H9 (cell line): ENCODE results near the gene CSTPP1. TPM values are rescaled to one million over a fixed set of nuclear protein-coding genes. Genes with fewer than 3 reads are reported as not detected.

Source experiments
- DNase-seq: peaks from one replicate; pipeline ENCODE4 v3.0.0-alpha.2; 2017
- H2AFZ ChIP-seq: one replicate; pipeline ENCODE4 v1.6.1; 2013; ENCODE audit warnings: mild to moderate bottlenecking, low read length, control low read depth, moderate library complexity
- H2AK5ac ChIP-seq: 2 replicates; pipeline ENCODE4 v1.6.1; 2013; ENCODE audit warnings: low read length, control low read depth, mixed read lengths; ENCODE audit not compliant: insufficient read length
- H2BK120ac ChIP-seq: one replicate; pipeline ENCODE4 v1.6.1; 2013; ENCODE audit warnings: low read depth, mild to moderate bottlenecking, low read length, control low read depth, inconsistent platforms; ENCODE audit not compliant: poor library complexity, severe bottlenecking
- H2BK12ac ChIP-seq: 2 replicates; pipeline ENCODE4 v1.6.1; 2013; ENCODE audit warnings: low read length, control low read depth, mixed read lengths, low read depth; ENCODE audit not compliant: insufficient read length
- H2BK15ac ChIP-seq: 2 replicates; pipeline ENCODE4 v1.6.1; 2013; ENCODE audit warnings: low read depth, low read length, control low read depth
- H2BK20ac ChIP-seq: one replicate; pipeline ENCODE4 v1.6.1; 2013; ENCODE audit warnings: low read depth, mild to moderate bottlenecking, low read length, control low read depth, inconsistent platforms; ENCODE audit not compliant: poor library complexity, severe bottlenecking
- H2BK5ac ChIP-seq: 2 replicates; pipeline ENCODE4 v1.6.1; 2013; ENCODE audit warnings: low read length, control low read depth, mixed read lengths; ENCODE audit not compliant: insufficient read length
- H3K14ac ChIP-seq: 2 replicates; pipeline ENCODE4 v1.6.1; 2013; ENCODE audit warnings: low read length, control low read depth; ENCODE audit not compliant: insufficient read depth
- H3K18ac ChIP-seq: 2 replicates; pipeline ENCODE4 v1.6.1; 2013; ENCODE audit warnings: low read depth, mild to moderate bottlenecking, mixed read lengths, low read length, control low read depth; ENCODE audit not compliant: insufficient read length
- H3K23ac ChIP-seq: 2 replicates; pipeline ENCODE4 v1.6.1; 2013; ENCODE audit warnings: low read length, control low read depth, mixed read lengths, low read depth; ENCODE audit not compliant: insufficient read length
- H3K23me2 ChIP-seq: 2 replicates; pipeline ENCODE4 v1.6.1; 2013; ENCODE audit warnings: low read depth, mild to moderate bottlenecking, mixed read lengths, low read length, control low read depth; ENCODE audit not compliant: insufficient read length, poor library complexity, severe bottlenecking
- H3K27ac ChIP-seq: 2 replicates; pipeline ENCODE4 v1.5.1; 2013; ENCODE audit warnings: low read length, control low read depth, mixed read lengths, low read depth; ENCODE audit not compliant: insufficient read length
- H3K27me3 ChIP-seq: 2 replicates; pipeline ENCODE4 v1.6.1; 2013; ENCODE audit warnings: low read length, control low read depth, inconsistent platforms; ENCODE audit not compliant: insufficient read depth
- H3K4ac ChIP-seq: 2 replicates; pipeline ENCODE4 v1.6.1; 2013; ENCODE audit warnings: low read depth, mild to moderate bottlenecking, control low read depth, inconsistent platforms, low read length, moderate library complexity
- H3K4me1 ChIP-seq: 2 replicates; pipeline ENCODE4 v1.6.1; 2013; ENCODE audit warnings: low read length, control low read depth, inconsistent platforms; ENCODE audit not compliant: insufficient read depth
- H3K4me2 ChIP-seq: 2 replicates; pipeline ENCODE4 v1.6.1; 2013; ENCODE audit warnings: low read length, control low read depth, mixed read lengths; ENCODE audit not compliant: insufficient read length, insufficient read depth
- H3K56ac ChIP-seq: 2 replicates; pipeline ENCODE4 v1.6.1; 2013; ENCODE audit warnings: low read depth, mild to moderate bottlenecking, mixed read lengths, low read length, control low read depth; ENCODE audit not compliant: insufficient read length
- H3K79me1 ChIP-seq: 2 replicates; pipeline ENCODE4 v1.6.1; 2013; ENCODE audit warnings: low read depth, mild to moderate bottlenecking, moderate library complexity, low read length, control low read depth, inconsistent platforms; ENCODE audit not compliant: insufficient read depth, poor library complexity, severe bottlenecking
- H3K79me2 ChIP-seq: 2 replicates; pipeline ENCODE4 v1.6.1; 2013; ENCODE audit warnings: low read length, control low read depth, inconsistent platforms; ENCODE audit not compliant: insufficient read depth
- H3K9ac ChIP-seq: 2 replicates; pipeline ENCODE4 v1.6.1; 2013; ENCODE audit warnings: low read length, control low read depth, mixed read lengths; ENCODE audit not compliant: insufficient read length; ENCODE audit errors: extremely low read depth
- H3K9me3 ChIP-seq: one replicate; pipeline ENCODE4 v1.6.1; 2013; ENCODE audit warnings: low read depth, low read length, inconsistent platforms; ENCODE audit not compliant: control insufficient read depth
- H3T11ph ChIP-seq: one replicate; pipeline ENCODE4 v1.6.1; 2013; ENCODE audit warnings: mild to moderate bottlenecking, low read length, control low read depth, inconsistent platforms
- H4K20me1 ChIP-seq: one replicate; pipeline ENCODE4 v1.6.1; 2013; ENCODE audit not compliant: control insufficient read depth, insufficient read length, insufficient read depth
- H4K5ac ChIP-seq: 2 replicates; pipeline ENCODE4 v1.6.1; 2013; ENCODE audit warnings: low read depth, mild to moderate bottlenecking, mixed read lengths, low read length, control low read depth; ENCODE audit not compliant: insufficient read length
- H4K8ac ChIP-seq: replicated peaks from 2 replicates; pipeline ENCODE4 v1.6.1; 2013; ENCODE audit warnings: low read length, control low read depth, mixed read lengths, low read depth; ENCODE audit not compliant: insufficient read length
- H4K91ac ChIP-seq: 2 replicates; pipeline ENCODE4 v1.6.1; 2013; ENCODE audit warnings: low read depth, mild to moderate bottlenecking, moderate library complexity, mixed read lengths, low read length, control low read depth; ENCODE audit not compliant: insufficient read length
- H3K27ac Mint-ChIP-seq, 3 experiments: 2 replicates in 2 of 3; 3 replicates in 1 of 3; pipeline ENCODE4 v1.8.0; 2020 to 2021; ENCODE audit warnings: mixed read lengths in 3 of 3, mild to moderate bottlenecking in 1 of 3, moderate library complexity in 1 of 3
- H3K27me3 Mint-ChIP-seq: 2 replicates; pipeline ENCODE4 v1.8.0; 2021; ENCODE audit warnings: low read depth, mild to moderate bottlenecking, moderate library complexity, mixed read lengths
- H3K36me3 Mint-ChIP-seq, 3 experiments: 2 replicates in 2 of 3; 3 replicates in 1 of 3; pipeline ENCODE4 v1.8.0; 2020 to 2021; ENCODE audit warnings: low read depth in 3 of 3, mixed read lengths in 3 of 3; ENCODE audit not compliant: insufficient read depth in 1 of 3
- H3K4me1 Mint-ChIP-seq, 2 experiments: 2 replicates each; pipeline ENCODE4 v1.8.0; 2020; ENCODE audit warnings: mixed read lengths in 2 of 2
- H3K4me3 Mint-ChIP-seq, 2 experiments: 2 replicates in 1 of 2; 3 replicates in 1 of 2; pipeline ENCODE4 v1.8.0; 2020 to 2021; ENCODE audit warnings: mild to moderate bottlenecking in 2 of 2, mixed read lengths in 2 of 2, moderate library complexity in 1 of 2
- H3K9me3 Mint-ChIP-seq, 2 experiments: 2 replicates in 1 of 2; 3 replicates in 1 of 2; pipeline ENCODE4 v1.8.0; 2020; ENCODE audit warnings: mild to moderate bottlenecking in 2 of 2, mixed read lengths in 2 of 2, moderate library complexity in 1 of 2
- WGBS: extraction: QIAGEN DNeasy Blood & Tissue Kit; methylation state at CpG from one replicate; pipeline ENCODE4 v1.1.7; 2013; ENCODE audit warnings: missing lambda C conversion rate, low lambda C conversion rate, mixed read lengths; ENCODE audit not compliant: insufficient read length; ENCODE audit errors: extremely low coverage; 5-methylcytosine and 5-hydroxymethylcytosine counted together
- total RNA-seq: library from RNA; stranded (reverse); gene quantifications from 2 replicates; pipeline ENCODE4 v1.2.1, GENCODE V29; 2021
- TF ChIP-seq, protein P1 (sequence below): fragments of 200-600 bp; sonication (generic); conservative IDR thresholded peaks from 3 replicates; pipeline ENCODE4 v1.8.0; 2021; ENCODE audit warnings: antibody characterized with exemption, mild to moderate bottlenecking

CSTPP1 gene
- total RNA-seq, 1 experiment from 2014 or later = 21.2 TPM

- H2BK15ac ChIP-seq = no peak overlapping the region
- no peak overlapping the region for H3K14ac ChIP-seq
- Mint-ChIP-seq H3K4me3 (no peak overlapping the region), H3K27me3 (no peaks in the 10 kb centered on the region), H3K36me3 (peaks cover 0 to 3% (median 0%) of the 10 kb centered on the region in 3 experiments; a peak in 1 of 7 replicates), H3K4me1 (peaks cover 17 to 24% of the 10 kb centered on the region in 2 experiments), H3K9me3 (no peaks in the 10 kb centered on the region), H3K27ac (no peak overlapping the region; a peak in 2 of 7 replicates)
- H4K20me1 ChIP-seq = no peaks in the 10 kb centered on the region
- no peak overlapping the region for H3T11ph ChIP-seq
- TF ChIP-seq, protein P1, sequence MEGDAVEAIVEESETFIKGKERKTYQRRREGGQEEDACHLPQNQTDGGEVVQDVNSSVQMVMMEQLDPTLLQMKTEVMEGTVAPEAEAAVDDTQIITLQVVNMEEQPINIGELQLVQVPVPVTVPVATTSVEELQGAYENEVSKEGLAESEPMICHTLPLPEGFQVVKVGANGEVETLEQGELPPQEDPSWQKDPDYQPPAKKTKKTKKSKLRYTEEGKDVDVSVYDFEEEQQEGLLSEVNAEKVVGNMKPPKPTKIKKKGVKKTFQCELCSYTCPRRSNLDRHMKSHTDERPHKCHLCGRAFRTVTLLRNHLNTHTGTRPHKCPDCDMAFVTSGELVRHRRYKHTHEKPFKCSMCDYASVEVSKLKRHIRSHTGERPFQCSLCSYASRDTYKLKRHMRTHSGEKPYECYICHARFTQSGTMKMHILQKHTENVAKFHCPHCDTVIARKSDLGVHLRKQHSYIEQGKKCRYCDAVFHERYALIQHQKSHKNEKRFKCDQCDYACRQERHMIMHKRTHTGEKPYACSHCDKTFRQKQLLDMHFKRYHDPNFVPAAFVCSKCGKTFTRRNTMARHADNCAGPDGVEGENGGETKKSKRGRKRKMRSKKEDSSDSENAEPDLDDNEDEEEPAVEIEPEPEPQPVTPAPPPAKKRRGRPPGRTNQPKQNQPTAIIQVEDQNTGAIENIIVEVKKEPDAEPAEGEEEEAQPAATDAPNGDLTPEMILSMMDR = no peak
- H3K56ac ChIP-seq = no peak overlapping the region
- peaks cover 3% of the 10 kb centered on the region; the same call in 1 of the 2 replicates for H3K4me1 ChIP-seq
- H2BK120ac ChIP-seq = no peak overlapping the region
- H3K18ac ChIP-seq = no peak overlapping the region
- no peak for DNase-seq
- H2AK5ac ChIP-seq = no peak overlapping the region
- H2AFZ ChIP-seq = no peak overlapping the region
- no peak overlapping the region for H3K27ac ChIP-seq
- H3K23ac ChIP-seq = no peak overlapping the region
- no peak overlapping the region for H3K9ac ChIP-seq
- no peak overlapping the region for H4K91ac ChIP-seq
- H3K79me1 ChIP-seq = no peaks in the 10 kb centered on the region
- H3K4me2 ChIP-seq = no peak overlapping the region
- H3K4ac ChIP-seq = no peak overlapping the region
- no peak overlapping the region for H2BK12ac ChIP-seq
- no peaks in the 10 kb centered on the region for H3K9me3 ChIP-seq
- no peak overlapping the region for H2BK5ac ChIP-seq
- H4K8ac ChIP-seq = no peak overlapping the region
- H2BK20ac ChIP-seq = no peak overlapping the region
- no peaks in the 10 kb centered on the region for H3K27me3 ChIP-seq
- no peaks in the 10 kb centered on the region for H3K23me2 ChIP-seq
- no CpG with 5 or more reads among the region's 2 CpGs for WGBS
- H4K5ac ChIP-seq = no peak overlapping the region
- H3K79me2 ChIP-seq = no peaks in the 10 kb centered on the region
Measured at GRCh38 chr11:47149782-47150181, 213.2 kb downstream of the CSTPP1 start.
